ENCODE measurements around the gene SEMA4G. TPM values are rescaled to one million over a fixed set of nuclear protein-coding genes. Genes with fewer than 3 reads are reported as not detected.
A peak's percentile ranks its signal among the peaks of the same experiment; 100 is the strongest.

The SEMA4G gene
- total and polyA plus RNA-seq, 2 of the 13 experiments (the other 11 are each of a cell fraction or from before 2014, with no cell fraction given), result 46.2 to 207 TPM

DNA sequence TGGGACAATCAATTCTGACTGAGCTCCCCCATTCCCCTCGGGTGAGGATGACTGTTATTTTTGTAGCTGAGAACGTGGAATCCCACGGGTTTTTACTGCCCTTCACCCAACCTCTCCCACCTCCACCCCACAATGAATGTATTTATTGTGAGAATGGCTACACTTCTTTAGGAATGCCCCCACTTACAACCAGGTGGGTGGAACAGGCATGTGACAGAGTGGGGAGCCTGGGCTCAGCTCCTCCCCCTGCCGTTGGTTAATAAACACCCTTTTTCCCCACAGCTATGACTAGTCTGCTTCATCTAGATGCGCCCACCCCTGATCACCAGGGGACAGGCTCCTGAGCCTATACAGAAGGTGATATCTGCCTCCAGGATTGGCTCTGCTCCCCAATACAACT is 16.0 kb downstream of the SEMA4G start (continued):
- TF ChIP-seq, protein P1, sequence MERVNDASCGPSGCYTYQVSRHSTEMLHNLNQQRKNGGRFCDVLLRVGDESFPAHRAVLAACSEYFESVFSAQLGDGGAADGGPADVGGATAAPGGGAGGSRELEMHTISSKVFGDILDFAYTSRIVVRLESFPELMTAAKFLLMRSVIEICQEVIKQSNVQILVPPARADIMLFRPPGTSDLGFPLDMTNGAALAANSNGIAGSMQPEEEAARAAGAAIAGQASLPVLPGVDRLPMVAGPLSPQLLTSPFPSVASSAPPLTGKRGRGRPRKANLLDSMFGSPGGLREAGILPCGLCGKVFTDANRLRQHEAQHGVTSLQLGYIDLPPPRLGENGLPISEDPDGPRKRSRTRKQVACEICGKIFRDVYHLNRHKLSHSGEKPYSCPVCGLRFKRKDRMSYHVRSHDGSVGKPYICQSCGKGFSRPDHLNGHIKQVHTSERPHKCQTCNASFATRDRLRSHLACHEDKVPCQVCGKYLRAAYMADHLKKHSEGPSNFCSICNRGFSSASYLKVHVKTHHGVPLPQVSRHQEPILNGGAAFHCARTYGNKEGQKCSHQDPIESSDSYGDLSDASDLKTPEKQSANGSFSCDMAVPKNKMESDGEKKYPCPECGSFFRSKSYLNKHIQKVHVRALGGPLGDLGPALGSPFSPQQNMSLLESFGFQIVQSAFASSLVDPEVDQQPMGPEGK (CRISPR knock-in tag; IDR thresholded peaks at IDR 0.05), result peak; percentile 64
- TF ChIP-seq SMYD3 (CRISPR knock-in tag; IDR thresholded peaks at IDR 0.05), result no peak
- no peak for TF ChIP-seq ZNF652 (CRISPR knock-in tag; IDR thresholded peaks at IDR 0.05; ENCODE audit: borderline replicate concordance, low read depth)
- TF ChIP-seq, protein P2, sequence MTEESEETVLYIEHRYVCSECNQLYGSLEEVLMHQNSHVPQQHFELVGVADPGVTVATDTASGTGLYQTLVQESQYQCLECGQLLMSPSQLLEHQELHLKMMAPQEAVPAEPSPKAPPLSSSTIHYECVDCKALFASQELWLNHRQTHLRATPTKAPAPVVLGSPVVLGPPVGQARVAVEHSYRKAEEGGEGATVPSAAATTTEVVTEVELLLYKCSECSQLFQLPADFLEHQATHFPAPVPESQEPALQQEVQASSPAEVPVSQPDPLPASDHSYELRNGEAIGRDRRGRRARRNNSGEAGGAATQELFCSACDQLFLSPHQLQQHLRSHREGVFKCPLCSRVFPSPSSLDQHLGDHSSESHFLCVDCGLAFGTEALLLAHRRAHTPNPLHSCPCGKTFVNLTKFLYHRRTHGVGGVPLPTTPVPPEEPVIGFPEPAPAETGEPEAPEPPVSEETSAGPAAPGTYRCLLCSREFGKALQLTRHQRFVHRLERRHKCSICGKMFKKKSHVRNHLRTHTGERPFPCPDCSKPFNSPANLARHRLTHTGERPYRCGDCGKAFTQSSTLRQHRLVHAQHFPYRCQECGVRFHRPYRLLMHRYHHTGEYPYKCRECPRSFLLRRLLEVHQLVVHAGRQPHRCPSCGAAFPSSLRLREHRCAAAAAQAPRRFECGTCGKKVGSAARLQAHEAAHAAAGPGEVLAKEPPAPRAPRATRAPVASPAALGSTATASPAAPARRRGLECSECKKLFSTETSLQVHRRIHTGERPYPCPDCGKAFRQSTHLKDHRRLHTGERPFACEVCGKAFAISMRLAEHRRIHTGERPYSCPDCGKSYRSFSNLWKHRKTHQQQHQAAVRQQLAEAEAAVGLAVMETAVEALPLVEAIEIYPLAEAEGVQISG (CRISPR knock-in tag; IDR thresholded peaks at IDR 0.05), result no peak
- no peak for TF ChIP-seq MAF1 (CRISPR knock-in tag; IDR thresholded peaks at IDR 0.05; ENCODE audit: borderline replicate concordance)
- TF ChIP-seq SOX6 (IDR thresholded peaks at IDR 0.05), result no peak
- no peak for TF ChIP-seq SOX6 (CRISPR knock-in tag; IDR thresholded peaks at IDR 0.05)
- TF ChIP-seq NCOA1 (CRISPR knock-in tag; IDR thresholded peaks at IDR 0.05), result no peak
- TF ChIP-seq ZNF263 (CRISPR knock-in tag; IDR thresholded peaks at IDR 0.05), result no peak
- TF ChIP-seq ZNF777 (CRISPR knock-in tag; IDR thresholded peaks at IDR 0.05), result no peak
- TF ChIP-seq ONECUT2 (CRISPR knock-in tag; IDR thresholded peaks at IDR 0.05), result no peak
- TF ChIP-seq REL (CRISPR knock-in tag; conservative IDR thresholded peaks at IDR 0.05), result no peak
- TF ChIP-seq RBAK (CRISPR knock-in tag; IDR thresholded peaks at IDR 0.05), result no peak
- TF ChIP-seq, protein P3, sequence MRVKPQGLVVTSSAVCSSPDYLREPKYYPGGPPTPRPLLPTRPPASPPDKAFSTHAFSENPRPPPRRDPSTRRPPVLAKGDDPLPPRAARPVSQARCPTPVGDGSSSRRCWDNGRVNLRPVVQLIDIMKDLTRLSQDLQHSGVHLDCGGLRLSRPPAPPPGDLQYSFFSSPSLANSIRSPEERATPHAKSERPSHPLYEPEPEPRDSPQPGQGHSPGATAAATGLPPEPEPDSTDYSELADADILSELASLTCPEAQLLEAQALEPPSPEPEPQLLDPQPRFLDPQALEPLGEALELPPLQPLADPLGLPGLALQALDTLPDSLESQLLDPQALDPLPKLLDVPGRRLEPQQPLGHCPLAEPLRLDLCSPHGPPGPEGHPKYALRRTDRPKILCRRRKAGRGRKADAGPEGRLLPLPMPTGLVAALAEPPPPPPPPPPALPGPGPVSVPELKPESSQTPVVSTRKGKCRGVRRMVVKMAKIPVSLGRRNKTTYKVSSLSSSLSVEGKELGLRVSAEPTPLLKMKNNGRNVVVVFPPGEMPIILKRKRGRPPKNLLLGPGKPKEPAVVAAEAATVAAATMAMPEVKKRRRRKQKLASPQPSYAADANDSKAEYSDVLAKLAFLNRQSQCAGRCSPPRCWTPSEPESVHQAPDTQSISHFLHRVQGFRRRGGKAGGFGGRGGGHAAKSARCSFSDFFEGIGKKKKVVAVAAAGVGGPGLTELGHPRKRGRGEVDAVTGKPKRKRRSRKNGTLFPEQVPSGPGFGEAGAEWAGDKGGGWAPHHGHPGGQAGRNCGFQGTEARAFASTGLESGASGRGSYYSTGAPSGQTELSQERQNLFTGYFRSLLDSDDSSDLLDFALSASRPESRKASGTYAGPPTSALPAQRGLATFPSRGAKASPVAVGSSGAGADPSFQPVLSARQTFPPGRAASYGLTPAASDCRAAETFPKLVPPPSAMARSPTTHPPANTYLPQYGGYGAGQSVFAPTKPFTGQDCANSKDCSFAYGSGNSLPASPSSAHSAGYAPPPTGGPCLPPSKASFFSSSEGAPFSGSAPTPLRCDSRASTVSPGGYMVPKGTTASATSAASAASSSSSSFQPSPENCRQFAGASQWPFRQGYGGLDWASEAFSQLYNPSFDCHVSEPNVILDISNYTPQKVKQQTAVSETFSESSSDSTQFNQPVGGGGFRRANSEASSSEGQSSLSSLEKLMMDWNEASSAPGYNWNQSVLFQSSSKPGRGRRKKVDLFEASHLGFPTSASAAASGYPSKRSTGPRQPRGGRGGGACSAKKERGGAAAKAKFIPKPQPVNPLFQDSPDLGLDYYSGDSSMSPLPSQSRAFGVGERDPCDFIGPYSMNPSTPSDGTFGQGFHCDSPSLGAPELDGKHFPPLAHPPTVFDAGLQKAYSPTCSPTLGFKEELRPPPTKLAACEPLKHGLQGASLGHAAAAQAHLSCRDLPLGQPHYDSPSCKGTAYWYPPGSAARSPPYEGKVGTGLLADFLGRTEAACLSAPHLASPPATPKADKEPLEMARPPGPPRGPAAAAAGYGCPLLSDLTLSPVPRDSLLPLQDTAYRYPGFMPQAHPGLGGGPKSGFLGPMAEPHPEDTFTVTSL (CRISPR knock-in tag; IDR thresholded peaks at IDR 0.05; ENCODE audit: borderline replicate concordance), result no peak
- no peak for TF ChIP-seq TOPORS (CRISPR knock-in tag; IDR thresholded peaks at IDR 0.05)
- TF ChIP-seq, protein P4, sequence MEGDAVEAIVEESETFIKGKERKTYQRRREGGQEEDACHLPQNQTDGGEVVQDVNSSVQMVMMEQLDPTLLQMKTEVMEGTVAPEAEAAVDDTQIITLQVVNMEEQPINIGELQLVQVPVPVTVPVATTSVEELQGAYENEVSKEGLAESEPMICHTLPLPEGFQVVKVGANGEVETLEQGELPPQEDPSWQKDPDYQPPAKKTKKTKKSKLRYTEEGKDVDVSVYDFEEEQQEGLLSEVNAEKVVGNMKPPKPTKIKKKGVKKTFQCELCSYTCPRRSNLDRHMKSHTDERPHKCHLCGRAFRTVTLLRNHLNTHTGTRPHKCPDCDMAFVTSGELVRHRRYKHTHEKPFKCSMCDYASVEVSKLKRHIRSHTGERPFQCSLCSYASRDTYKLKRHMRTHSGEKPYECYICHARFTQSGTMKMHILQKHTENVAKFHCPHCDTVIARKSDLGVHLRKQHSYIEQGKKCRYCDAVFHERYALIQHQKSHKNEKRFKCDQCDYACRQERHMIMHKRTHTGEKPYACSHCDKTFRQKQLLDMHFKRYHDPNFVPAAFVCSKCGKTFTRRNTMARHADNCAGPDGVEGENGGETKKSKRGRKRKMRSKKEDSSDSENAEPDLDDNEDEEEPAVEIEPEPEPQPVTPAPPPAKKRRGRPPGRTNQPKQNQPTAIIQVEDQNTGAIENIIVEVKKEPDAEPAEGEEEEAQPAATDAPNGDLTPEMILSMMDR (CRISPR knock-in tag; IDR thresholded peaks at IDR 0.05), result peak; percentile 53
- TF ChIP-seq SNAPC2 (CRISPR knock-in tag; IDR thresholded peaks at IDR 0.05), result no peak
